Right lung (tissue), 10 donors: ENCODE data around the gene OR51F2. TPM values are rescaled to one million over a fixed set of nuclear protein-coding genes. Genes with fewer than 3 reads are reported as not detected.
"Not testable (repeated sequence)": the region's sequence is repeated elsewhere in the genome, so short reads cannot be mapped to it uniquely, and the experiment has no call there.

Source experiments
- DNase-seq, 2 donors: peaks; one replicate each; pipeline ENCODE4 v3.0.0-alpha.2; 2013
- long read RNA-seq, 8 donors: transcript quantifications; one replicate each; lab custom pipeline, GENCODE V29; 2026
- polyA plus RNA-seq, 5 donors: library from polyadenylated mRNA; unstranded; fragments of 120-200 nt; gene quantifications; one replicate each; pipeline versions ENCODE4 v1.2.1 to v1.2.3, GENCODE V29; 2013; ENCODE audit warnings: inconsistent platforms in 1 of 5, low replicate concordance in 1 of 5; ENCODE audit not compliant: insufficient read length in 5 of 5, insufficient read depth in 1 of 5

The OR51F2 gene
- polyA plus RNA-seq: not detected
- long read RNA-seq, donor 1: 0 reads
- long read RNA-seq, donor 2: 0 reads
- long read RNA-seq, donor 3: 0 reads
- long read RNA-seq, donor 4: 0 reads
- long read RNA-seq, donor 5: 0 reads
- long read RNA-seq, donor 6: 0 reads
- long read RNA-seq, donor 7: 0 reads
- long read RNA-seq, donor 8: 0 reads

DNA sequence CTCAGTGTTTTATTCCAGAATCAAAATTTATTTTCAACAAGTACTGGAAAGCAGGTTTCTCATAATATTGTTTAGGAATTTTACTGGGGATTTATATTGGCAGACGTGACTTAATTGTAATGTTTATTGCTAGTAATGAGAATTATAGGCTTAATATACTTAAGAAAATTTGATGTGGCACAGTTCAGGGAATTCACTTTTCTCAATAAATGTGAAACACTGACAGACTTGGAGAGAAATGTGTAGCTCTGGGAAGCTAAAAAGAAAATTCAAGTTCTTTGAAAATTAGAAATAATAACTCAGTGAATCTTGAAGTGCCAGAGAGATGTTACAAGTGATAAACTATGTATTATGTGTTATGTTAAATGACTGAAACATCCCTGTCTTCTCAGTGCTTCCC lies at the start of gene OR51F2:
TSS of gene OR51F2 (plus strand) at position 301 of the 400 bp plus-strand sequence. CDS start 101 bp downstream, outside the sequence.
- no peak for DNase-seq

DNA sequence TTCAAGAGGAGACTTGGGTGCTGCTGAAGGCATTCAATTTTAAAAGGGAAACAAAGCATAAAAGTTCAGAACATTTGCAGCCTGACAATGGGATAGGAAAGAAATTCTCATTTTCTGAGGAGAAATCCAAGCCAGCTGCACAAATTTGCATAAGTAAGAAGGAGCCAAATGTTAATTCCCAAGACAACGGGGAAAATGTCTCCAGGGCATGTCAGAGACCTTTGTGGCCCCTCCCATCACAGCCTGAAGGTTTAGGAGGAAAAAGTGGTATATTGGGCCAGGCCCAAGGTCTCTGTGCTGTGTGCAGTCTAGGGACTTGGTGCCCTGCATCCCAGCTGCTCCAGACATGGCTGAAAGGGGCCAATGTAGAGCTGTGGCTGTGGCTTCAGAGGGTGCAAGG lies 38.7 kb upstream of the OR51F2 start:
- no peak for DNase-seq

GRCh38 chr11:4797206-4797605 lies 23.9 kb upstream of the OR51F2 start:
- DNase-seq: no peak

- DNase-seq: no peak
These were observed 22.5 kb upstream of the OR51F2 start for GRCh38 chr11:4798427-4799183.

GRCh38 chr11:4801316-4801715 lies 19.8 kb upstream of the OR51F2 start:
- DNase-seq: not testable (repeated sequence)

- no peak for DNase-seq
These were observed 16.8 kb upstream of the OR51F2 start, which contains the start of gene OR52R1 for GRCh38 chr11:4804280-4804679. Gene OR52R1, minus strand, starts transcription at chr11:4804380. Its CDS starts 0 bp downstream, at chr11:4804380.

DNA sequence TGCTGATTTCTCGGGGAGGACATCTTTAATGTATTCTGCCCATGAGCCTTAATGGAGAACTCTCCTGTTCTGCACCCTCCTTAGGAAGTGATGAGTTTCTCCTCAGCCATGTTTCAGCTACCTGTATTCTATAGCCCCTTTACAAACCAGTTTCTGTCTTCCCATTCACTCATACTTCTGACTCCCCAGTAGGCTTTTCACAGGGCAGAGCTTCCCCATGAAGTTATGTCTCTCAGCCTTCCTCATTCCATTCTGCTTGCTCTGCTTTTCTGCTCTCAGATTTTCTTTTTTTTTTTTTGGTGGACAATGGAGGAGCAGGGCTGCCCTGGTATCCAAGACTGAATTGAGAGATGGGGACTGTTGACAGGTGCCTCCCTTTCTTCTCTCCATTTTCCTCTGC lies 12.6 kb upstream of the OR51F2 start:
- no peak for DNase-seq

DNA sequence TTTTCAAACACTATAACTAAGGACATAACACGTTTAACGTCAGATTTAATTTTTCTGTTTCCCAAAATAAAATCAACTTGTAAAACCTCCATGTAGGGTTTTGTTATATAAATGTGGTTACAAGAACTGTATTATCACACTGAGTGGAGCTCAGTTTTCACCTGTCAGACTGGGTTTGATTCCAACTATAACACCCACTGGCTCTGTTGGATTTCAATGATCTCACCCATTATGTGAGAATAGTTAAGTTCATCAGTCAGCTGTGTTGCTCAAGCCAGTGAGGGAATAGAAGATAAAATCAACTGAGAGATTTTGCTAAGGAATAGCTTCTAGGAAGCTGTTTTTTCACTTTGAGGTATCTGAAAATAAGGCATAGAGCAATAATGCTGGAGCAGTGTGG lies 11.9 kb upstream of the OR51F2 start:
- no peak for DNase-seq

GRCh38 chr11:4825132-4825531 lies 4.0 kb downstream of the OR51F2 start:
- DNase-seq: no peak

GRCh38 chr11:4826425-4826824 lies 5.3 kb downstream of the OR51F2 start:
- DNase-seq: no peak

DNA sequence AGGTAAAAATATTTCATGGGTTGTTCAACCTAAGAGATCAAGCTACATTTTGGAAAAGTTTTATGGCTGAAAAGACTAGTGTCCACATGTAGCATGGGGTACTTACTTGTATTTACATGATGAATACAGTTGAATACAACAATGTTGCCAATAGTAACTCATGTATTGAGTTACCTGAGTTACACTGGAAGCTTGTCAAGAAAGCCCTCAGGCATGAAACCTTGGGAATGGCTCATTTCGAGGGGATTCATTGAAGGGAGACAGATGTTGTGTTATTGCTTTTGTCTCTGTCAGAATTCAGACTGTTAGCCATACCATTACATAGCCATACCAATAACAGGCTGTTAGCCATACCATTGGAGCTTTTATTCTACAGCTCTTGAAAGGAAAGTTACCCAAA lies 9.2 kb downstream of the OR51F2 start:
- DNase-seq: no peak

GRCh38 chr11:4830909-4831308 lies 9.8 kb downstream of the OR51F2 start:
- DNase-seq: no peak

GRCh38 chr11:4839851-4840549 lies 18.9 kb downstream of the OR51F2 start:
- no peak for DNase-seq

GRCh38 chr11:4848908-4849532 lies 27.9 kb downstream of the OR51F2 start, which contains the start of gene OR51S1:
Gene OR51S1, minus strand, starts transcription at chr11:4849208. Its CDS starts 0 bp downstream, at chr11:4849208.
- DNase-seq: no peak

GRCh38 chr11:4851033-4851432 lies 29.9 kb downstream of the OR51F2 start:
- DNase-seq: no peak

DNA sequence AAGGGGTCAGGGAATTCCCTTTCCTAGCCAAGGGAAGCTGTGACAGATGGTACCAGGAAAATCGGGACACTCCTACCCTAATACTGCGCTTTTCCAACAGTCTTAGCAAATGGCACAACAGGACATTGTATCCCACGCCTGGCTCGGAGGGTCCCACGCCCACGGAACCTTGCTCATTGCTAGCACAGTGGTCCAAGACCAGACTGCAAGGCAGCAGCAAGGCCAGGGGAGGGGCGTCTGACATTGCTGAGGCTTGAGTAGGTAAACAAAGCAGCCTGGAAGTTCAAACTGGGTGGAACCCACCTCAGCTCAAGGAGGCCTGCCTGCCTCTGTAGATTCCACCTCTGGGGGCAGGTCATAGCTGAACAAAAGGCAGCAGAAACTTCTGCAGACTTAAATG lies 33.2 kb downstream of the OR51F2 start:
- DNase-seq: not testable (repeated sequence)

- no peak for DNase-seq
These were observed 41.5 kb downstream of the OR51F2 start for GRCh38 chr11:4862447-4863236.

- DNase-seq: no peak
These were observed 42.8 kb downstream of the OR51F2 start for GRCh38 chr11:4863876-4864275.

GRCh38 chr11:4865855-4866254 lies 44.7 kb downstream of the OR51F2 start:
- DNase-seq: no peak
